Smooth muscle cell of trachea (primary cell): ENCODE measurements around the gene DKK1. TPM values are rescaled to one million over a fixed set of nuclear protein-coding genes. Genes with fewer than 3 reads are reported as not detected.

Source experiments
- total RNA-seq: library from RNA; depleted of rRNA; stranded (reverse); fragments of >200 nt; gene quantifications from 2 replicates; pipeline ENCODE4 v1.2.1, GENCODE V29; 2014

DKK1 gene
- 26.8 and 71.0 TPM in 2 replicates for total RNA-seq

DNA sequence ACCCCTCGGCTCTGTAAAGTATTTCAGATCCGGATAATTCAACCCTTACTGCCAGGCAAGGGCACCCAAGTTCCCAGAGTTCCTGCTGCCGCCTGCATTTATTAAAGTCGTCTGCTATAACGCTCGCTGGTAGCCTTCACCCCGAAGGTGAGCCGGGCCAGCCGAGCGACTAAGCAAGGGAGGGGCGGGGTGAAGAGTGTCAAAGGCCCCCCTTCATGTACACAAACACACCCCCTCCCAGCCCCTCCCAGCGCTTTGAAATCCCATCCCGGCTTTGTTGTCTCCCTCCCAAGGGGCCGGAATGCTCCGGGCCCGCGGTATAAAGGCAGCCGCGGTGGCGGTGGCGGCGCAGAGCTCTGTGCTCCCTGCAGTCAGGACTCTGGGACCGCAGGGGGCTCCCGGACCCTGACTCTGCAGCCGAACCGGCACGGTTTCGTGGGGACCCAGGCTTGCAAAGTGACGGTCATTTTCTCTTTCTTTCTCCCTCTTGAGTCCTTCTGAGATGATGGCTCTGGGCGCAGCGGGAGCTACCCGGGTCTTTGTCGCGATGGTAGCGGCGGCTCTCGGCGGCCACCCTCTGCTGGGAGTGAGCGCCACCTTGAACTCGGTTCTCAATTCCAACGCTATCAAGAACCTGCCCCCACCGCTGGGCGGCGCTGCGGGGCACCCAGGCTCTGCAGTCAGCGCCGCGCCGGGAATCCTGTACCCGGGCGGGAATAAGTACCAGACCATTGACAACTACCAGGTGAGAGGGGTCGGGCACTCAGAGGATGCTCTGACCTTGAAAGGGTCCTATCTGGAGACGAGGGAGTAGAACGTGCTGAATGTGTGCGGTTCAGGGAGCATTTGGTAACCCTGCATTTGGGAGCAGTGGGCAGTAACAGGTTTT lies at the start of gene DKK1:
Gene DKK1 (plus strand): TSS at position 349 of the 889 bp plus-strand sequence. CDS start 154 bp downstream, at position 503.

